ENCODE results near the gene CRIP3.

The CRIP3 gene

DNA sequence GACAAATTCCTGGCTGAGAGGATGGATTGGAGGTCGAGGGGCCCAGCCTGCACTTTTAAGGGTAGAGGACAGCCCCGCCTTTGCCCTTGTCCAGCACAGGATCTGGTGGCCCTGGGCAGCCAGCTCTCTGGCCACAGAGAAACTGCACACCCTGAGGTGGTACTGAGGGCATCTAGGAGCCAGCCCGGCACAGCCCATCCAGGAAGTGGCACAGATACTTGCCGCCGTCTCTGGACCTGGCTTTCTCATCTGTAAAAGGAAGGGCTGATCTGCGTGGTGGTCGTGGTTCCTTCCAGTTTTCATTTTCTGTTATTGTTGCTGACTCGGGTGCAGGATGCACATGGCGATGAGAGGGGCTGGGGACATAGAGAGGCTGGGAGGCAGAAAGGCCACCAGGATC is 26.6 kb downstream of the CRIP3 start:
- H3K9me3 ChIP-seq (ENCODE audit: low read length): no peaks in the 10 kb centered on the region
- H3K9me2 ChIP-seq (ENCODE audit: low read depth, low read length): no peaks in the 10 kb centered on the region
- no peak overlapping the region for H3K4me3 ChIP-seq (ENCODE audit: low read depth, low read length, poor library complexity, severe bottlenecking)
- H3K27me3 ChIP-seq (ENCODE audit: insufficient read depth, low read length): peaks cover 7% of the 10 kb centered on the region; the same call in 1 of the 2 replicates
- no peak overlapping the region for H3K9ac ChIP-seq (ENCODE audit: low read length)
- H3K4me1 ChIP-seq (ENCODE audit: insufficient read depth, low read length, severe bottlenecking): no peaks in the 10 kb centered on the region
- H2AFZ ChIP-seq (ENCODE audit: low read length): no peak overlapping the region
- H3K36me3 ChIP-seq (ENCODE audit: insufficient read depth, low read length): no peaks in the 10 kb centered on the region
- TF ChIP-seq, protein P1, sequence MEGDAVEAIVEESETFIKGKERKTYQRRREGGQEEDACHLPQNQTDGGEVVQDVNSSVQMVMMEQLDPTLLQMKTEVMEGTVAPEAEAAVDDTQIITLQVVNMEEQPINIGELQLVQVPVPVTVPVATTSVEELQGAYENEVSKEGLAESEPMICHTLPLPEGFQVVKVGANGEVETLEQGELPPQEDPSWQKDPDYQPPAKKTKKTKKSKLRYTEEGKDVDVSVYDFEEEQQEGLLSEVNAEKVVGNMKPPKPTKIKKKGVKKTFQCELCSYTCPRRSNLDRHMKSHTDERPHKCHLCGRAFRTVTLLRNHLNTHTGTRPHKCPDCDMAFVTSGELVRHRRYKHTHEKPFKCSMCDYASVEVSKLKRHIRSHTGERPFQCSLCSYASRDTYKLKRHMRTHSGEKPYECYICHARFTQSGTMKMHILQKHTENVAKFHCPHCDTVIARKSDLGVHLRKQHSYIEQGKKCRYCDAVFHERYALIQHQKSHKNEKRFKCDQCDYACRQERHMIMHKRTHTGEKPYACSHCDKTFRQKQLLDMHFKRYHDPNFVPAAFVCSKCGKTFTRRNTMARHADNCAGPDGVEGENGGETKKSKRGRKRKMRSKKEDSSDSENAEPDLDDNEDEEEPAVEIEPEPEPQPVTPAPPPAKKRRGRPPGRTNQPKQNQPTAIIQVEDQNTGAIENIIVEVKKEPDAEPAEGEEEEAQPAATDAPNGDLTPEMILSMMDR (IDR thresholded peaks at IDR 0.05; ENCODE audit: low read length): no peak
- H4K20me1 ChIP-seq (ENCODE audit: insufficient read depth, low read length): no peaks in the 10 kb centered on the region
- H3K4me2 ChIP-seq (ENCODE audit: low read length): no peak overlapping the region
- H3F3A ChIP-seq (ENCODE audit: insufficient read depth, low read length): no peaks in the 10 kb centered on the region
- no peak overlapping the region for H3K27ac ChIP-seq (ENCODE audit: low read depth, low read length, poor library complexity, severe bottlenecking)
- no peaks in the 10 kb centered on the region for H3K79me2 ChIP-seq (ENCODE audit: insufficient read depth, low read length)

- peaks cover 10% of the 10 kb centered on the region; the same call in 1 of the 2 replicates for H3K27me3 ChIP-seq (ENCODE audit: insufficient read depth, low read length)
Measured at GRCh38 chr6:43280234-43280633, 28.4 kb downstream of the CRIP3 start.

GRCh38 chr6:43278524-43279078 is 30.0 kb downstream of the CRIP3 start:
- Histone ChIP-seq H3K79me2 (ENCODE audit: insufficient read depth, low read length) (no peaks in the 10 kb centered on the region), H3K27ac (ENCODE audit: low read depth, low read length, poor library complexity, severe bottlenecking) (no peak overlapping the region), H3K9me3 (ENCODE audit: low read length) (no peaks in the 10 kb centered on the region), H2AFZ (ENCODE audit: low read length) (no peak overlapping the region), H3K4me2 (ENCODE audit: low read length) (no peak overlapping the region), H4K20me1 (ENCODE audit: insufficient read depth, low read length) (no peaks in the 10 kb centered on the region), H3K27me3 (ENCODE audit: insufficient read depth, low read length) (peaks cover 10% of the 10 kb centered on the region; the same call in 1 of the 2 replicates), H3K9me2 (ENCODE audit: low read depth, low read length) (no peaks in the 10 kb centered on the region), H3F3A (ENCODE audit: insufficient read depth, low read length) (no peaks in the 10 kb centered on the region), H3K36me3 (ENCODE audit: insufficient read depth, low read length) (no peaks in the 10 kb centered on the region), H3K4me3 (ENCODE audit: low read depth, low read length, poor library complexity, severe bottlenecking) (no peak overlapping the region), H3K4me1 (ENCODE audit: insufficient read depth, low read length, severe bottlenecking) (no peaks in the 10 kb centered on the region), H3K9ac (ENCODE audit: low read length) (no peak overlapping the region)
- TF ChIP-seq EZH2 (IDR thresholded peaks at IDR 0.05; ENCODE audit: borderline replicate concordance, low read length): no peak
- TF ChIP-seq, protein P1 (IDR thresholded peaks at IDR 0.05; ENCODE audit: low read length): no peak

More at GRCh38 chr6:43280234-43280633, 28.4 kb downstream of the CRIP3 start:
- Histone ChIP-seq H3K4me3 (ENCODE audit: low read depth, low read length, poor library complexity, severe bottlenecking) (no peak overlapping the region), H3K4me1 (ENCODE audit: insufficient read depth, low read length, severe bottlenecking) (no peaks in the 10 kb centered on the region), H3K9ac (ENCODE audit: low read length) (no peak overlapping the region), H3K9me2 (ENCODE audit: low read depth, low read length) (no peaks in the 10 kb centered on the region), H4K20me1 (ENCODE audit: insufficient read depth, low read length) (no peaks in the 10 kb centered on the region), H3K27ac (ENCODE audit: low read depth, low read length, poor library complexity, severe bottlenecking) (no peak overlapping the region), H3K4me2 (ENCODE audit: low read length) (no peak overlapping the region), H3K36me3 (ENCODE audit: insufficient read depth, low read length) (no peaks in the 10 kb centered on the region), H3F3A (ENCODE audit: insufficient read depth, low read length) (no peaks in the 10 kb centered on the region), H2AFZ (ENCODE audit: low read length) (no peak overlapping the region), H3K9me3 (ENCODE audit: low read length) (no peaks in the 10 kb centered on the region), H3K79me2 (ENCODE audit: insufficient read depth, low read length) (no peaks in the 10 kb centered on the region)
- TF ChIP-seq, protein P1 (IDR thresholded peaks at IDR 0.05; ENCODE audit: low read length): no peak
- TF ChIP-seq EZH2 (IDR thresholded peaks at IDR 0.05; ENCODE audit: borderline replicate concordance, low read length): no peak

Measured in OCI-LY1 (cell line).